Karpas-422 (cell line): ENCODE results near the gene ZFAND3. TPM values are rescaled to one million over a fixed set of nuclear protein-coding genes. Genes with fewer than 3 reads are reported as not detected.
"Not testable (repeated sequence)": the region's sequence is repeated elsewhere in the genome, so short reads cannot be mapped to it uniquely, and the experiment has no call there.

Experiments used
- DNase-seq: peaks from one replicate; pipeline ENCODE4 v3.0.0-alpha.2; 2015
- H2AFZ ChIP-seq: fragments of 200-600 bp; sonication (generic); 2 replicates; pipeline ENCODE4 v1.6.1; 2014; ENCODE audit warnings: antibody characterized with exemption, low read length, mixed read lengths
- H3K27ac ChIP-seq: fragments of 200-600 bp; sonication (generic); 2 replicates; pipeline ENCODE4 v1.5.1; 2014; ENCODE audit warnings: mild to moderate bottlenecking, low read length, moderate library complexity
- H3K27me3 ChIP-seq: fragments of 200-600 bp; sonication (generic); 2 replicates; pipeline ENCODE4 v1.6.1; 2014; ENCODE audit warnings: low read length, mixed read lengths
- H3K36me3 ChIP-seq: fragments of 200-600 bp; sonication (generic); 2 replicates; pipeline ENCODE4 v1.6.1; 2014; ENCODE audit warnings: low read length, mixed read lengths; ENCODE audit not compliant: insufficient read depth
- H3K4me1 ChIP-seq: fragments of 200-600 bp; sonication (generic); 2 replicates; pipeline ENCODE4 v1.6.1; 2014; ENCODE audit warnings: mild to moderate bottlenecking, low read length, mixed read lengths
- H3K4me2 ChIP-seq: fragments of 200-600 bp; sonication (generic); 2 replicates; pipeline ENCODE4 v1.6.1; 2014; ENCODE audit warnings: low read length, low read depth, mild to moderate bottlenecking; ENCODE audit not compliant: poor library complexity, severe bottlenecking
- H3K4me3 ChIP-seq: fragments of 200-600 bp; sonication (generic); 2 replicates; pipeline ENCODE4 v1.5.1; 2014; ENCODE audit warnings: mild to moderate bottlenecking, antibody characterized with exemption, low read length, mixed read lengths
- H3K79me2 ChIP-seq: fragments of 200-600 bp; sonication (generic); 2 replicates; pipeline ENCODE4 v1.6.1; 2014; ENCODE audit warnings: mild to moderate bottlenecking, low read length, mixed read lengths
- H3K9ac ChIP-seq: fragments of 200-600 bp; sonication (generic); 2 replicates; pipeline ENCODE4 v1.6.0; 2014; ENCODE audit warnings: low read length
- H3K9me2 ChIP-seq: fragments of 200-600 bp; sonication (generic), shearing (Covaris generic); replicated peaks from 2 replicates; pipeline ENCODE4 v1.6.0; 2014; ENCODE audit warnings: mild to moderate bottlenecking, low read length, moderate library complexity; ENCODE audit not compliant: insufficient read depth
- H3K9me3 ChIP-seq: fragments of 300-700, 200-600 bp; sonication (generic); 2 replicates; pipeline ENCODE4 v1.6.1; 2014; ENCODE audit warnings: low read length, mixed read lengths
- H4K20me1 ChIP-seq: fragments of 200-600 bp; sonication (generic); 2 replicates; pipeline ENCODE4 v1.6.1; 2014; ENCODE audit warnings: mild to moderate bottlenecking, antibody characterized with exemption, low read length, low read depth; ENCODE audit not compliant: insufficient read depth
- total RNA-seq: library from RNA; depleted of rRNA; stranded (reverse); fragments of >200 nt; shearing (Covaris generic); gene quantifications from 2 replicates; pipeline ENCODE4 v1.2.3, GENCODE V29; 2014; ENCODE audit warnings: low replicate concordance

ZFAND3 gene
- total RNA-seq, 1 experiment from 2014 or later = 4.0 TPM

DNA sequence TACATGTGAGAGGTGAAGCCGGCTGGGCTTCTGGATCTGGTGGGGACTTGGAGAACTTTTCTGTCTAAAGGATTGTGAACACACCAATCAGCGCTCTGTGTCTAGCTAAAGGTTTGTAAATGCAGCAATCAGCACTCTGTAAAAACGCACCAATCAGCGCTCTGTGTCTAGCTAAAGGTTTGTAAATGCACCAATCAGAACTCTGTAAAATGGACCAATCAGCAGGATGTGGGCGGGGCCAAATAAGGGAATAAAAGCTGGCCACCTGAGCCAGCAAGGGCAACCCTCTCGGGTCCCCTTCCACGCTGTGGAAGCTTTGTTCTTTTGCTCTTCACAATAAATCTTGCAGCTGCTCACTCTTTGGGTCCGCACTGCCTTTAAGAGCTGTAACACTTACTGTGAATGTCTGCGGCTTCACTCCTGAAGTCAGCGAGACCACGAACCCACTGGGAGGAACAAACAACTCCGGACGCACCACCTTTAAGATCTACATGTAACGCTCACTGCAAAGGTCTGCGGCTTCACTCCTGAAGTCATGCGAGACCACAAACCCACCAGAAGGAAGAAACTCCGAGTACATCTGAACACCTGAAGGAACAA is 143.1 kb downstream of the ZFAND3 start:
- not testable (repeated sequence) for H3K4me2 ChIP-seq, H3K27me3 ChIP-seq, H3K9me3 ChIP-seq, H2AFZ ChIP-seq, H3K9ac ChIP-seq, H3K36me3 ChIP-seq, DNase-seq, H3K4me3 ChIP-seq, H3K79me2 ChIP-seq, H3K27ac ChIP-seq, H3K4me1 ChIP-seq, H3K9me2 ChIP-seq
- peaks cover 35% of the 10 kb centered on the region for H4K20me1 ChIP-seq

DNA sequence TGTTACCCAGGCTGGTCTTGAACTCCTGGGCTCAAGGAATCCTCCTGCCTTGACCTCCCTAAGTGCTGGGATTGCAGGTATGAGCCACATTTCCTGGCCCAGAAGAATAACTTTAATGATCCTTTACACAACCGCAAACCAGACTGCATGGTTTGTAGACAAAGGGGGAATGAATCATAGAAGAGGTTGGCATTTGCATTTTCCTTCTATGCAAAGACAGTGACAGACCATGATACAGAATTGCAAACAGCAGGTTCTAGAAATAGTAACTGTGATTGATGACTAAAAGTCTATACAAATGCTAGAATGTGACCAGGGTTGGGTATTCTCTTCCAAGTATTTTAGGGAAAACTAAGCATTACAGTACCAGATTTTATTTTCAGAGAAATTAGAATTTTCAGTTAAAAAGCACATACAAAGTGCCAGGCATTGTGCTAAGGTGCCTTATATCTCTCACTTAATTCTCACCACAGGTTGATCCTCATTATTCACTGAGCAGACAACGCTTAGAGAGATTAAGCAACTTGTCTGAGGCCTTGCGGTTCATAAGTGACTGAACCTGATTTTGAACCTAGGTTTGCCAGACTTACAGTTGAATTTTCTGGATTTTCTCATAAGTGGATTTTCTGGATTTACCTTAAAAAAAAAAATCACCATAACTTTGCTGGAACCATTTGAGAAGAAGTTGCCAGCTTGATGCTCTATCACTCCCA is 146.6 kb downstream of the ZFAND3 start:
- Histone ChIP-seq H3K4me3 (no peak overlapping the region), H3K9me2 (no peaks in the 10 kb centered on the region), H3K79me2 (no peaks in the 10 kb centered on the region), H3K27ac (no peak overlapping the region), H3K27me3 (no peaks in the 10 kb centered on the region), H3K9me3 (0 out of 2 replicates have a peak, but pooled peaks cover 3% of the 10 kb centered on the region), H3K4me2 (no peak overlapping the region), H2AFZ (no peak overlapping the region), H4K20me1 (peaks cover 19% of the 10 kb centered on the region), H3K9ac (no peak overlapping the region), H3K36me3 (no peaks in the 10 kb centered on the region), H3K4me1 (peaks cover 7% of the 10 kb centered on the region)
- DNase-seq = no peak

DNA sequence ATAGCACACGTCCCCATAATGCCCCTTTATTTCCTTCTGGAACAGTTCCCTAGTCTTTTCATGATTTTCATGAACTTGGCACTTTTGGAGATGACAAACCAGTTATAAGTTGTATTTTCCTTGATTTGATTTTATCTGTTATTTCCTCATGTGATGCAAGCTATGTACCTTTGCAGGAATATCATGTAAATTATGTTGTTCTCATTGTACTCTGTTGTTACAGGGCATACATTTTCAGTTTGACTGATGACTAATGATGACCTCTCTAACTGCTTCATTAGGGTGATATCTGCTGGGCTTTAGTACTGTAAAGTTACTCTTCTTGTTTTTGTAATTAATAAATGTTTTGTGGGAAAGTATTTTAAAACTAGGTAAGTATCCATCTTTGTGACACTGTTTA is 147.3 kb downstream of the ZFAND3 start:
- Histone ChIP-seq H3K9me3 (0 out of 2 replicates have a peak, but pooled peaks cover 3% of the 10 kb centered on the region), H3K4me3 (no peak overlapping the region), H3K4me2 (no peak overlapping the region), H2AFZ (no peak overlapping the region), H3K9ac (no peak overlapping the region), H3K9me2 (no peaks in the 10 kb centered on the region), H4K20me1 (peaks cover 19% of the 10 kb centered on the region), H3K4me1 (peaks cover 7% of the 10 kb centered on the region), H3K27ac (no peak overlapping the region), H3K79me2 (no peaks in the 10 kb centered on the region), H3K27me3 (no peaks in the 10 kb centered on the region), H3K36me3 (no peaks in the 10 kb centered on the region)
- DNase-seq = no peak

- H3K4me3 ChIP-seq = no peak overlapping the region
- no peaks in the 10 kb centered on the region for H3K9me2 ChIP-seq
- no peaks in the 10 kb centered on the region for H3K36me3 ChIP-seq
- no peaks in the 10 kb centered on the region for H3K79me2 ChIP-seq
- H2AFZ ChIP-seq = no peak overlapping the region
- H3K4me1 ChIP-seq = peaks cover 7% of the 10 kb centered on the region
- no peaks in the 10 kb centered on the region for H3K9me3 ChIP-seq
- H3K27me3 ChIP-seq = no peaks in the 10 kb centered on the region
- no peak overlapping the region for H3K9ac ChIP-seq
- no peak for DNase-seq
- no peak overlapping the region for H3K4me2 ChIP-seq
- no peak overlapping the region for H3K27ac ChIP-seq
- peaks cover 19% of the 10 kb centered on the region for H4K20me1 ChIP-seq
Observed at GRCh38 chr6:37967651-37968050, 148.1 kb downstream of the ZFAND3 start.

DNA sequence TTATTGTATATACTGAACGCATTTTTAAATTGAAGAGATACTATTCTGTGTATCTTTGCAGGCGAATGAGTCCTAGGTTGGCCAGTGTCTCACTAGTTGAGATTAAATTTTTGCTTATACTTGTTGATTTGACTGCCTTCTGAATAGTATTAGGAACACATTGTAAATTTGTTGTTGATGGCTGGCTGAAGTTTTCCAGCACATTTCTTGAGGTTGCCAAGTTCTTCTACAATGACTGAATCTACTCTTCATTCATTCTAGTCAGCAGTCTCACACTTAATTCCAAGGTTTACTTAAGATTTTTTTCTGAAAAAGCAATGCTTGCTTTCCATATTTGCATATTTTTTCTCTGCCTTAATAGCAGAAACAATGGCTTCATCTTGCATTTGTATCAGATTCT is 151.7 kb downstream of the ZFAND3 start:
- Histone ChIP-seq H2AFZ (no peak overlapping the region), H3K4me3 (no peak overlapping the region), H3K27me3 (no peaks in the 10 kb centered on the region), H3K9me2 (no peaks in the 10 kb centered on the region), H3K9ac (no peak overlapping the region), H3K4me2 (no peak overlapping the region), H3K27ac (no peak overlapping the region), H3K4me1 (no peaks in the 10 kb centered on the region), H3K36me3 (no peaks in the 10 kb centered on the region), H4K20me1 (peaks cover 2% of the 10 kb centered on the region; the same call in 1 of the 2 replicates), H3K9me3 (peaks cover 9% of the 10 kb centered on the region), H3K79me2 (no peaks in the 10 kb centered on the region)
- no peak for DNase-seq

DNA sequence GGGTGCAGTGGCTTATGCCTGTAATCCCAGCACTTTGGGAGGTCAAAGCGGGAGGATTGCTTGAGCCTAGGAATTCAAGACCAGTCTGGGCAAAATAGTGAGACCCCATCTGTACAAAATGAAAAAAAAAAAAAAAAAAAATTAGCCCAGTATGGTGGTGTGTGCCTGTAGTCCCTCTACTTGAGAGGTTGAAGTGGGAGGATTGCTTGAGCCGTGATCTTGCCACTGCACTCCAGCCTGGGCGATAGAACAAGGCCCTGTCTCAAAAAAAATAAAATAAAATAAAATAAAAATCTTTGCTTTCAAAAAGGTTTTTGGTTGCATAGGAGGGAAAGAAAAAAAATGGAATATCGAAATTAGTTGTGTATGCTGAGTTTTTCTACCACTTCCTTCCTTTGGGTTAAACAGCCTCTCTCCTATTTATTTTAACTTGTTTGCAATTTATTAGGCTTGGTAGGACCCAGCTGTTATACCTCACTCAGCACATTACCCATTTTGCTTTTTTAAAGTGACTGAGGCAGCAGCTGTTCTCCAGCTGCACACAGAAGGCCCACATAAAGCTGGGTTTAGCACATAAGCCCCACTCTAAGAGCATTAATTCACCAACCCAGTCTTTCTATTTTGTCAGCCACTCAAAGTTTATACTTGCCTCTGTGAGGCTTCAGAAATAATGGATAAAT is 152.3 kb downstream of the ZFAND3 start:
- Histone ChIP-seq H3K9me2 (no peaks in the 10 kb centered on the region), H2AFZ (no peak overlapping the region), H3K4me1 (no peaks in the 10 kb centered on the region), H3K4me2 (no peak overlapping the region), H3K27ac (no peak overlapping the region), H4K20me1 (no peaks in the 10 kb centered on the region), H3K27me3 (no peaks in the 10 kb centered on the region), H3K9me3 (peaks cover 9% of the 10 kb centered on the region), H3K36me3 (no peaks in the 10 kb centered on the region), H3K79me2 (no peaks in the 10 kb centered on the region), H3K9ac (no peak overlapping the region), H3K4me3 (no peak overlapping the region)
- no peak for DNase-seq

- no peaks in the 10 kb centered on the region for H3K79me2 ChIP-seq
Observed at GRCh38 chr6:37972994-37973757, 153.6 kb downstream of the ZFAND3 start.

GRCh38 chr6:37974381-37974780 is 154.9 kb downstream of the ZFAND3 start:
- Histone ChIP-seq H3K27ac (no peak overlapping the region), H3K4me3 (no peak overlapping the region), H3K4me1 (no peaks in the 10 kb centered on the region), H4K20me1 (peaks cover 3% of the 10 kb centered on the region), H3K36me3 (no peaks in the 10 kb centered on the region), H3K27me3 (no peaks in the 10 kb centered on the region), H3K9ac (no peak overlapping the region), H3K79me2 (no peaks in the 10 kb centered on the region), H3K9me3 (peaks cover 9% of the 10 kb centered on the region), H3K9me2 (no peaks in the 10 kb centered on the region), H3K4me2 (no peak overlapping the region), H2AFZ (no peak overlapping the region)
- no peak for DNase-seq

More at GRCh38 chr6:37972994-37973757, 153.6 kb downstream of the ZFAND3 start:
- H4K20me1 ChIP-seq = no peaks in the 10 kb centered on the region
- no peaks in the 10 kb centered on the region for H3K4me1 ChIP-seq
- DNase-seq = no peak
- no peak overlapping the region for H3K4me3 ChIP-seq
- H3K4me2 ChIP-seq = no peak overlapping the region
- no peak overlapping the region for H3K27ac ChIP-seq
- H2AFZ ChIP-seq = no peak overlapping the region
- no peaks in the 10 kb centered on the region for H3K36me3 ChIP-seq
- H3K27me3 ChIP-seq = no peaks in the 10 kb centered on the region
- peaks cover 9% of the 10 kb centered on the region for H3K9me3 ChIP-seq
- no peaks in the 10 kb centered on the region for H3K9me2 ChIP-seq
- H3K9ac ChIP-seq = no peak overlapping the region
